ENCODE measurements around the gene AATK.
"Not testable (repeated sequence)": the region's sequence is repeated elsewhere in the genome, so short reads cannot be mapped to it uniquely, and the experiment has no call there.

AATK gene

DNA sequence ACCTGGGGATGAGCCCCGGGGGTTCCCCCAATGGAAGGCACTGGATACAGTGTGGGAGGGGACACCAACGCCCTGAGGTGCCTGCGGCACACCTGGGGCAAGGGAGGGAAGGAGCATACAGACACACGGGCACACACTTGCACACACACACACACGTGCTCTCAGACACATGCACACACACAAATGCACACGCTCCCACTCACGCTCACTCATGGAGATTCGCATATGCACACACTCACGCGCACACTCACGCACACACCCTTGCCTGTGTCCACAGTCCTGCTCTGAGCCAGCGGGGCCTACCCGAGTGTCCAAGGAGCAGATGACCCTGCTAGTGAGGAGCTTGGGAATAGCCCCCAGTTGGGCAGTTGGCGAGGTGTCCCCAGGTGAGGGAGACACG, 17.4 kb downstream of the AATK start:
- Mint-ChIP-seq H3K27ac (ENCODE audit: low read depth) (no peak overlapping the region), H3K27me3 (peaks cover 27% of the 10 kb centered on the region), H3K4me3 (no peak overlapping the region), H3K4me1 (no peaks in the 10 kb centered on the region), H3K9me3 (no peaks in the 10 kb centered on the region), H3K36me3 (ENCODE audit: insufficient read depth) (peaks cover 2% of the 10 kb centered on the region)
- DNase-seq (ENCODE audit: low spot score in 2 of 2): no peak
- ATAC-seq (replicated peaks; ENCODE audit: extremely low read depth, poor library complexity, severe bottlenecking): no peak

DNA sequence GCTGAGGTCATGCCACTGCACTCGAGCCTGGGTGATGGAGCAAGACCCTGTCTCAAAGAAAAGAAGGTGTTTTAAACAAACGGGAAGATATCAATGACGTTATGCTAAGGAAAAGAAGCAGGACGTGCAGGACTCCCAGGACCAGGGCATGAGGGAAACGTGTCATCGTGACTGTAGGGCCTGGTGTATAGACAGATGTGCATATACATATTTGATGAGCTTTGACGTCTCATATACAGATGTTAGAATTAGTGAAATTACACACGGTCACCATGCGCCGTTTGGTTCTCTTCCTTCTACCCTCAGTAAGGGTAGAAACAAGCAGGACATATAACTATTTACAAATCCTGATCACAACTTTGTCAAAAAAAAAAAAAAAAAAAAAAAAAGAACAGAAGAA, 18.3 kb downstream of the AATK start:
- no peaks in the 10 kb centered on the region for H3K4me1 Mint-ChIP-seq
- peaks cover 33% of the 10 kb centered on the region for H3K27me3 Mint-ChIP-seq
- H3K4me3 Mint-ChIP-seq: no peak overlapping the region
- no peaks in the 10 kb centered on the region for H3K9me3 Mint-ChIP-seq
- ATAC-seq (replicated peaks; ENCODE audit: extremely low read depth, poor library complexity, severe bottlenecking) (no peak), DNase-seq (ENCODE audit: low spot score in 2 of 2) (no peak)
- no peak overlapping the region for H3K27ac Mint-ChIP-seq (ENCODE audit: low read depth)
- H3K36me3 Mint-ChIP-seq (ENCODE audit: insufficient read depth): peaks cover 2% of the 10 kb centered on the region

DNA sequence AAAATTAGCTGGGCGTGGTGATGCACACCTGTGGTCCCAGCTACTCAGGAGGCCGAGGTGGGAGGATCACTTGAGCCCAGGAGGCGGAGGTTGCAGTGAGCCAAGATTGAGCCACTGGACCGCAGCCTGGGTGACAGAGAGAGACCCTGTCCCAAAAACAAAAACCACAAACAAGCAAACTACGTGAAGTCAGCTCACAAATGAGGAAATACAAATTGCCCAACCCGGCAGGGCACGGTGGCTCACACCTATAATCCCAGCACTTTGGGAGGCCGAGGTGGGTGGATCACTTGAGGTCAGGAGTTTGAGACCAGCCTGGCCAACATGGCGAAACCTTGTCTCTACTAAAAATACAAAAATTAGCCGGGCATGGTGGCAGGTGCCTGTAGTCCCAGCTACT, 19.8 kb downstream of the AATK start:
- not testable (repeated sequence) for ATAC-seq (replicated peaks; ENCODE audit: extremely low read depth, poor library complexity, severe bottlenecking); H3K36me3 Mint-ChIP-seq (ENCODE audit: insufficient read depth); H3K27ac Mint-ChIP-seq (ENCODE audit: low read depth); H3K9me3 Mint-ChIP-seq; H3K4me3 Mint-ChIP-seq; H3K4me1 Mint-ChIP-seq; DNase-seq (ENCODE audit: low spot score in 2 of 2)
- H3K27me3 Mint-ChIP-seq: peaks cover 47% of the 10 kb centered on the region

DNA sequence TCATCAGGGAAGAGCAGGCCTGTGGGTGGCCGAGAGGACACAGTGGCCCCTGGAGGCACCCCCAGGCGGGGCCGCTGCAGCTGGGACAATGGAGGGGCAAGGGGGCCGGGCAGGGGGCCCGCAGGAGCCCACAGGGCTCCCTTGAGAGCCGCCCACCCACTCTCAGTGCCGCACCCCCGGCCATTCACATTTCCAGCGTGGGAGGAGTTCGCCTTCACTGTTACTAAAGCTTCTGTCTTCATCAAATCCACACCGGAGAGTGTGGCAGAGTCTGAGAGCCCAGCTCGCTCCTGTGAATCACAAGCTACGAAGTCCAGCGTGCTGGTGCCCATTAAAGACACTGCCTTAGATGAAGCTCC, 21.6 kb downstream of the AATK start:
- H3K4me3 Mint-ChIP-seq: no peak overlapping the region
- H3K27me3 Mint-ChIP-seq: peaks cover 32% of the 10 kb centered on the region
- H3K27ac Mint-ChIP-seq (ENCODE audit: low read depth): no peak overlapping the region
- no peaks in the 10 kb centered on the region for H3K9me3 Mint-ChIP-seq
- no peaks in the 10 kb centered on the region for H3K4me1 Mint-ChIP-seq
- DNase-seq (ENCODE audit: low spot score in 2 of 2) (no peak), ATAC-seq (replicated peaks; ENCODE audit: extremely low read depth, poor library complexity, severe bottlenecking) (no peak)
- H3K36me3 Mint-ChIP-seq (ENCODE audit: insufficient read depth): peaks cover 2% of the 10 kb centered on the region

DNA sequence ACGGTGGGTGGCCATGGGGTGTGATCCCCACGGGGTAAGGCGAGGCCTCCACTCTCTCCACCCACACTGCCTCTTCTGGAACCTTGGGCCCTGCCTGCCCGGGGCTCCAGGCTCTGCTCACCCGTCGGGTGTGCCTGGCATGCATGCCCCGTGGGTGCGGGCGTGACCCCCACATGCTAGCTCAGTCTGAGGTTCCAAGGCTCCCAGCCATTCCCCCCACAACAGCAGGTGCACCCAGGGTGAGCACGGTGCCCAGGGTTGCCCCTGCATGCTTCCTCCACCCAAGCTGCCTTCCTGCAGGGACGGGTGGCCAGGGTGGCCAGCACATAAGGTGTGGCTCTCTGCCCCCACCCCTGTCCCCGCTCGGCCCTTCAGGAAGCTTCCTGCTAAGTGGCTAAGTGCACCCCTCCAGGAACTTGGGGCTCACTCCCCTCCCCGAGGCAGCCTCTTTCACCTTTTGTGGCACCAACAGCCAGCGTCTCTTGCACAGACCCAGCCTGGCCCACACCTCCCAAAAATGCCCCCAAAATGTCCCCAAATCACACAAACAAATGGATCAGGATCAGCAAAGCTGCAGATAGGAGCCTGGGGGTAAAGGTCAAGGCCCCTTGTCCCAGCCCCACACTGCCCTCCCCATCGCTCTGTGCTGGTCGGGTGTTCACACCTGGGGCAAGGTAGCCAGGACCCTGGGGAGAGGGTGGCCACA, 22.2 kb downstream of the AATK start:
- DNase-seq (ENCODE audit: low spot score in 2 of 2) (no peak), ATAC-seq (replicated peaks; ENCODE audit: extremely low read depth, poor library complexity, severe bottlenecking) (no peak)
- Mint-ChIP-seq H3K9me3 (no peaks in the 10 kb centered on the region), H3K36me3 (ENCODE audit: insufficient read depth) (peaks cover 2% of the 10 kb centered on the region), H3K4me1 (no peaks in the 10 kb centered on the region), H3K4me3 (no peak overlapping the region), H3K27me3 (peaks cover 27% of the 10 kb centered on the region), H3K27ac (ENCODE audit: low read depth) (no peak overlapping the region)

DNA sequence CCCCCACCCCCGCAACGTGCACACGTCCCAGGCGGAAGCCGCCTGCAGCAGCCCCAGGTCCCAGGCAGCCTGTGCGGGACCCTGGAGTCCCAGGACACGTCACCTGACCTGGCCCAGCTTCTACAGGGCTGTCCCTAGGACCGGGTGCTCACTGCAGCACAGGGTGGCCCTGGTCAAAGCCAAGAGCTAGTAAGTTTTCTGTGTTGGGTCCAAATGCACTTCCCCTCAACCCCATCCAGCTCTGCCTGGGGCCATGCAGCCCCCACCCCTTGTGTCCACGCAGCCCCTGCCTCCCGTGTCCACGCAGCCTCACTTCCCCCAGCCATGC, 22.9 kb downstream of the AATK start:
- ATAC-seq (replicated peaks; ENCODE audit: extremely low read depth, poor library complexity, severe bottlenecking) (no peak), DNase-seq (ENCODE audit: low spot score in 2 of 2) (no peak)
- Mint-ChIP-seq H3K36me3 (ENCODE audit: insufficient read depth) (peaks cover 5% of the 10 kb centered on the region), H3K4me1 (no peaks in the 10 kb centered on the region), H3K9me3 (no peaks in the 10 kb centered on the region), H3K27me3 (peaks cover 27% of the 10 kb centered on the region), H3K27ac (ENCODE audit: low read depth) (no peak overlapping the region), H3K4me3 (no peak overlapping the region)

DNA sequence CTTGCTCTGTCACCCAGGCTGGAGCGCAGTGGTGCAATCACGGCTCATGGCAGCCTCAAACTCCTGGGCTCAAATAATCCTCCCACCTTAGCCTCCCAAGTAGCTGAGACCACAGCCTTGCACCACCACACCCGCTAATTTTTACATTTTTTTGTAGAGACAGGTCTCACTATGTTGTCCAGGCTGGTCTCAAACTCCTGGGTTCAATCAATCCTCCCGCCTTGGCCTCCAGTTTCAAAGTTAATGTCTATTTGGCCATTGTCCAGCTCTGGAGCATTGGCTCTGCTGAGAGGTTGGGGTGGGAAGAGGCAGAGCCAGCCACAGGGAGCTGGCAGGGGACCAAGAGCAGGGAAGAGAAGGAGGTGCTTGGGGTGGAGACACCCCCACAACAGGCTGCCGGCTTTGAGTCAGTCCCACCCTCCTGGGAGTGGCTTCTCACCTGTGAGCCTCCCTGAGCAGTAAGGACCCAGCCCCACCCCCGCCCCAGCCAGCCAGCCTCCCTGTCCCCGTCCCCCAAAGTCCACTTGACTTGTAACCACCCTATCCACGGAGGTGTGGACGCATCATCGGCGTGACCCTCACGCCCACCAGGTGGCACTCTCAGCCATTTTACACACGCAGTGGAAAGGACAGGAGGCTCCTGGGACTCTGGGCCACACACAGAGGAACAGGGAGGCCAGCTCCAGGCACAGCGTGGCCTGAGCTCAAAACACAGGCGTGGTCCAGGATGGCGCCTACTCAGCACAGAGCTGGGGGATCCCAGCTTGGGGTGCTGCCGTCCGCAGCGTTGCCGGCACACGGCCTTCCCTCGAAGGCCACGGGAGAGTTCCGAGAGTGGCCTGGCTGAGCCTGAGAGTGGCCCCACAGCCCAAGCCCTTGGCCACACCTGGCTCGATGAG, 23.5 kb downstream of the AATK start:
- Mint-ChIP-seq H3K27ac (ENCODE audit: low read depth) (no peak overlapping the region), H3K9me3 (no peaks in the 10 kb centered on the region), H3K4me1 (no peaks in the 10 kb centered on the region), H3K36me3 (ENCODE audit: insufficient read depth) (peaks cover 5% of the 10 kb centered on the region), H3K27me3 (peaks cover 27% of the 10 kb centered on the region), H3K4me3 (no peak overlapping the region)
- peak; percentile 30 to 39 for DNase-seq (ENCODE audit: low spot score in 2 of 2)
- ATAC-seq (replicated peaks; ENCODE audit: extremely low read depth, poor library complexity, severe bottlenecking): peak; percentile 65

DNA sequence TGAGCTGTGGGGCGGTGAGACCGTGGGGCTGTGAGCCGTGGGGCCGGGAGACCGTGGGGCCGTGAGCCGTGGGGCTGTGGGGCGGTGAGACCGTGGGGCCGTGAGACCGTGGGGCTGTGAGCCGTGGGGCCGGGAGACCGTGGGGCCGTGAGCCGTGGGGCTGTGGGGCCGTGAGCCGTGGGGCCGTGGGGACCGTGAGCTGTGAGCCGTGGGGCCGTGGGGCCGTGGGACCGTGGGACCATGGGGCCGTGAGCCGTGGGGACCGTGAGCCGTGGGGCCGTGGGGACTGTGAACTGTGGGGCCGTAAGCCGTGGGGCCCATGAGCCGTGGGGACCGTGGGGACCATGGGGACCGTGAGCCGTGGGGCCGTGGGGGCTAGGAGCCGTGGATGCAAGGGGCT, 25.3 kb downstream of the AATK start:
- ATAC-seq (replicated peaks; ENCODE audit: extremely low read depth, poor library complexity, severe bottlenecking) (no peak), DNase-seq (ENCODE audit: low spot score in 2 of 2) (no peak)
- peaks cover 5% of the 10 kb centered on the region for H3K36me3 Mint-ChIP-seq (ENCODE audit: insufficient read depth)
- H3K27me3 Mint-ChIP-seq: peaks cover 27% of the 10 kb centered on the region
- H3K9me3 Mint-ChIP-seq: no peaks in the 10 kb centered on the region
- H3K4me3 Mint-ChIP-seq: no peak overlapping the region
- no peaks in the 10 kb centered on the region for H3K4me1 Mint-ChIP-seq
- H3K27ac Mint-ChIP-seq (ENCODE audit: low read depth): no peak overlapping the region

DNA sequence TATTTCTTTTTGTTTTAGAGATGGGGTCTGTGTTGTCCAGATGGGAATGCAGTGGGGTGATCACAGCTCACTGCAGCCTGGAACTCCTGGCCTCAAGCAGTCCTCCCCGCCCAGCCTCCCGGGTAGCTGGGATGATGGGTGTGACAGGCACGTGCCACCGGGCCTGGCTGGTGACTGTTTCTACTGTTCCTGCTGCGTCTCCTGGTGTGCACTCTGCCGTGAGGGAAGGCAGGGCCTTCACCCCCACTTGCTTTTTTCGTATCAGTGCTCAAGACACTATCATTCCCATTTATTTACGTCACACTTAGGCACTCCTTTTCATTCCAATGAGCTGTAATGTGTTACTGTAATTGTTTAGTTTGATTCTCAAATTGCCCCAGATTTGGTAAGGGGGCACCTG, 26.0 kb downstream of the AATK start:
- H3K27ac Mint-ChIP-seq (ENCODE audit: low read depth): no peak overlapping the region
- H3K36me3 Mint-ChIP-seq (ENCODE audit: insufficient read depth): peaks cover 5% of the 10 kb centered on the region
- H3K4me3 Mint-ChIP-seq: no peak overlapping the region
- no peak for DNase-seq (ENCODE audit: low spot score in 2 of 2)
- H3K9me3 Mint-ChIP-seq: no peaks in the 10 kb centered on the region
- no peak for ATAC-seq (replicated peaks; ENCODE audit: extremely low read depth, poor library complexity, severe bottlenecking)
- no peaks in the 10 kb centered on the region for H3K4me1 Mint-ChIP-seq
- H3K27me3 Mint-ChIP-seq: peaks cover 27% of the 10 kb centered on the region

DNA sequence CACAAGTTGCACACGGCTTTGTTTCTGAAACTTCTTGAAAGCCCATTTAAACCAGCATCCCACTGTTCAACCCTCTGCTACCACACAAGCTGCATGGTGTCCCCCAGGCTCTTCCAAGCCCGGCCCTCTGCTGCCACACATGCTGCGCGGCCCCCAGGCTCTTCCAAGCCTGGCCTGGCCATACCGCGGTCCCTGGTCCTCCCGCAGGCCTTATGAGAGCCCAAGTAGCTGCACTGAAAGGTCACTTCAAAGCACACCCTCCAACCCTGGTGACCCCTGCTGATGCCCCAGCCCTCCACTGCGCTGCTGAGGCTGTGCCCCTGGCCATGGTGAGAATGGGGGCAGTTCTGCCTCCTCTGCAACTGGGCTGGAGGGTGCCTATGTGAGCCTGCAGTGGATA, 26.6 kb downstream of the AATK start:
- DNase-seq (ENCODE audit: low spot score in 2 of 2) (no peak), ATAC-seq (replicated peaks; ENCODE audit: extremely low read depth, poor library complexity, severe bottlenecking) (no peak)
- no peak overlapping the region for H3K4me3 Mint-ChIP-seq
- H3K36me3 Mint-ChIP-seq (ENCODE audit: insufficient read depth): peaks cover 5% of the 10 kb centered on the region
- H3K27me3 Mint-ChIP-seq: peaks cover 27% of the 10 kb centered on the region
- no peaks in the 10 kb centered on the region for H3K9me3 Mint-ChIP-seq
- no peaks in the 10 kb centered on the region for H3K4me1 Mint-ChIP-seq
- H3K27ac Mint-ChIP-seq (ENCODE audit: low read depth): no peak overlapping the region

DNA sequence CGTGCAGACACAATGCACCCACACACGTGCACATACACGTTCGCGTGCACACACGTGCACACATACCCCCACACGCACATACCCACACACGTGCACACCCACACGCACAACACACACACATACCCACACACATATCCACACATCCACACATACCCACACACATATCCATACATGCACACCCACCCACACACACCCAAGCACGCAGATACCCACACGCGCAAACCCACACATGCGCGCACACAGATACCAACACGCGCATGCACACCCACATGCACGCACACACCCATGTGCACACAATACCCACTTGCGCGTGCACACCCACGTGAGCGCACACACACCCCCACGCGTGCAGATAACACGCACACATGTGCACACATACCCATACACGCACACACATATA, 27.5 kb downstream of the AATK start:
- Mint-ChIP-seq H3K4me3 (no peak overlapping the region), H3K27me3 (peaks cover 19% of the 10 kb centered on the region), H3K36me3 (ENCODE audit: insufficient read depth) (peaks cover 2% of the 10 kb centered on the region), H3K27ac (ENCODE audit: low read depth) (no peak overlapping the region), H3K9me3 (no peaks in the 10 kb centered on the region), H3K4me1 (no peaks in the 10 kb centered on the region)
- ATAC-seq (replicated peaks; ENCODE audit: extremely low read depth, poor library complexity, severe bottlenecking) (no peak), DNase-seq (ENCODE audit: low spot score in 2 of 2) (no peak)

DNA sequence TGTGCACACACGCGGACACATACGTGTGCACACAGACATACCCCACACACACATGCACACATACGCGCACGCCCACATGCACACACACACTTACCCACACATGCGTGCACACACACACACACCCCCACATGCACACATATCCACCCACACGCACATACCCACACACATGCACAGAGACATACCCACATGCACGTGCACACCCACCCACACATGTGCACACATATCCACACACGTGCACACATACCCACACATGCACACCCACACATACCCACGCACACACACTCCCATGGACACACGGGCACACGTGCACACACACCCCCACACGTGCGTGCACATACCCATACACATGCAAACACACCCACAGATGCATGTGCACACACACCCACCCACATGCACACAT, 27.9 kb downstream of the AATK start:
- Mint-ChIP-seq H3K27me3 (peaks cover 15% of the 10 kb centered on the region), H3K9me3 (no peaks in the 10 kb centered on the region), H3K27ac (ENCODE audit: low read depth) (no peak overlapping the region), H3K4me3 (no peak overlapping the region), H3K36me3 (ENCODE audit: insufficient read depth) (peaks cover 2% of the 10 kb centered on the region), H3K4me1 (no peaks in the 10 kb centered on the region)
- DNase-seq (ENCODE audit: low spot score in 2 of 2): no peak
- ATAC-seq (replicated peaks; ENCODE audit: extremely low read depth, poor library complexity, severe bottlenecking): no peak

DNA sequence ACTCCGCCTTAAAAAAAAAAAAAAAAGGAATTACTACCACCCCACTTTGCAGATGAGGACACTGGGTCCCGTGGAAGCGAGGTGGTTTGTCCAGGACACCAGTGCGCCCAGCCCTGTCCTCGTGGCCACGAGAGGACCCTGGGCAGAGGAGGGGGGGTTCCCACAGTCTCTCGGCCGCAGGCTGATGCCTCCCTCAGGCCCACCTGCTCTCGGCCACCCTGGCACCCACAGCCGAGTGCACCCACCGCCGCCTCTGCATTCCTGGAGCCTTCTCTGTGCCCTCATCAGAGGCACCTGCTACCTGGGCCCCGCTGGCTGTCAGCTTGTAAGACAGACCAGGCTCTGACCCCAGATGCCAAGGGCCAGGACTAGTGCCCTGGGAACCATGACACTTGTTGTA, 28.8 kb downstream of the AATK start:
- no peak overlapping the region for H3K27ac Mint-ChIP-seq (ENCODE audit: low read depth)
- H3K4me1 Mint-ChIP-seq: no peaks in the 10 kb centered on the region

More for the DNA sequence above, 28.8 kb downstream of the AATK start:
- H3K4me3 Mint-ChIP-seq: no peak overlapping the region
- ATAC-seq (replicated peaks; ENCODE audit: extremely low read depth, poor library complexity, severe bottlenecking) (no peak), DNase-seq (ENCODE audit: low spot score in 2 of 2) (no peak)
- peaks cover 2% of the 10 kb centered on the region for H3K36me3 Mint-ChIP-seq (ENCODE audit: insufficient read depth)
- H3K9me3 Mint-ChIP-seq: no peaks in the 10 kb centered on the region
- H3K27me3 Mint-ChIP-seq: peaks cover 9% of the 10 kb centered on the region
